ENCODE results near the gene GASK1A. TPM values are rescaled to one million over a fixed set of nuclear protein-coding genes. Genes with fewer than 3 reads are reported as not detected.

The GASK1A gene
- total RNA-seq, 2 donors from 2014 or later, result 8.8 to 16.8 TPM

GRCh38 chr3:43012174-43012573, 33.1 kb downstream of the GASK1A start:
- no peak for TF ChIP-seq POLR2A (IDR thresholded peaks at IDR 0.05)
- TF ChIP-seq CTCF (IDR thresholded peaks at IDR 0.05), result no peak
- H3K4me1 ChIP-seq, result no peaks in the 10 kb centered on the region
- H3K27ac ChIP-seq, result no peak overlapping the region
- H3K4me3 ChIP-seq, result no peak overlapping the region
- ATAC-seq (no peak), DNase-seq (no peak)
- H3K36me3 ChIP-seq (replicated peaks in 1 of 2; ENCODE audit: insufficient read depth in 1 of 2, low read depth in 2 of 2), result no peaks in the 10 kb centered on the region
- no peaks in the 10 kb centered on the region for H3K27me3 ChIP-seq
- no peaks in the 10 kb centered on the region for H3K9me3 ChIP-seq
- intact Hi-C loops (cut with DNase I), result no loop called here

GRCh38 chr3:43013256-43013655, 34.1 kb downstream of the GASK1A start:
- 68 to 85% methylated on average over 2 of the region's 2 CpGs for WGBS, 2 donors
- H3K27me3 ChIP-seq, result no peaks in the 10 kb centered on the region
- no peak for TF ChIP-seq POLR2A (IDR thresholded peaks at IDR 0.05)
- TF ChIP-seq CTCF (IDR thresholded peaks at IDR 0.05), result no peak
- no peaks in the 10 kb centered on the region for H3K4me1 ChIP-seq
- intact Hi-C loops (cut with DNase I), result no loop called here
- ATAC-seq (no peak), DNase-seq (no peak)
- H3K36me3 ChIP-seq (replicated peaks in 1 of 2; ENCODE audit: insufficient read depth in 1 of 2, low read depth in 2 of 2), result no peaks in the 10 kb centered on the region
- no peak overlapping the region for H3K4me3 ChIP-seq
- no peak overlapping the region for H3K27ac ChIP-seq
- no peaks in the 10 kb centered on the region for H3K9me3 ChIP-seq

DNA sequence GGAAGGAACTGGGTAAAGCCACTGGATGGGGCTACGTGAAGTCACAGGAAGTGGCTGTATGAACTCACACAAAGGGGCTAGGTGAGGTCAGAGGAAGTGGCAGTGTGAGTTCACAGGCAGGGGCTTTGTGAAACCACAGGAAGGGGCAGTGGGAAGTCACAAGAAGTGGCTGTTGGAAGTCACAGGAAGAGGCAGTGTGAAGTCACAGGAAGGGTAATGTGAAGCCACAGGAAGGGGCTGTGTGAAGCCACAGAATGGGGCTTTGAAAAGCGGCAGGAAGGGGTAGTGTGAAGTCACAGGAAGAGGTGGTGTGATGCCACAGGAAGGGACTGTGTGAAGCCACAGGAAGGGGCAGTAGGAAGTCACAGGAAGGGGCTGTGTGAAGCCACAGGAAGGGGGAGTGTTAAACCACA, 34.6 kb downstream of the GASK1A start:
- no peak for ATAC-seq
- no peaks in the 10 kb centered on the region for H3K9me3 ChIP-seq
- WGBS, 2 donors, result 64 to 80% methylated on average over 2 of the region's 2 CpGs
- no peaks in the 10 kb centered on the region for H3K27me3 ChIP-seq
- H3K27ac ChIP-seq, result no peak overlapping the region
- TF ChIP-seq CTCF (IDR thresholded peaks at IDR 0.05), result no peak
- H3K4me3 ChIP-seq, result no peak overlapping the region
- DNase-seq, result no peak
- H3K36me3 ChIP-seq (replicated peaks in 1 of 2; ENCODE audit: insufficient read depth in 1 of 2, low read depth in 2 of 2), result no peaks in the 10 kb centered on the region
- H3K4me1 ChIP-seq, result no peaks in the 10 kb centered on the region
- intact Hi-C loops (cut with DNase I), result no loop called here

DNA sequence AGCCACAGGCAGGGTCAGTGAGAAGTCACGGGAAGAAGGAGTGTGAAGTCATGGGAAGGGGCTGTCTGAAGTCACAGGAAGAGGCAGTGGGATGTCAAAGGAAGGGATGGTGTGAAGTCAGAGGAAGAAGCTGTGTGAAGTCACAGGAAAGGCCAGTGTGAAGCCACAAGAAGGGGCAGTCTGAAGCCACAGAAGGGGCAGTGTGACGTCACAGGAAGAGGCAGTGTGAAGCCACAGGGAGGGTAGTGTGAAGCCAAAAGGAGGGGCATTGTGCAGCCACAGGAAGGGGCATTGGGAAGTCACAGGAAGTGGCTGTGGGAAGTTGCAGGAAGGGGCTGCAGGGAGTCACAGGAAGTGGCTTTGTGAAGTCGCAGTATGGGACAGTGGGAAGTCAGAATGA, 35.1 kb downstream of the GASK1A start:
- intact Hi-C loops (cut with DNase I), result no loop called here
- no peak overlapping the region for H3K4me3 ChIP-seq
- ATAC-seq (no peak), DNase-seq (no peak)
- TF ChIP-seq CTCF (IDR thresholded peaks at IDR 0.05) (no peak), POLR2A (IDR thresholded peaks at IDR 0.05) (no peak)
- WGBS, 2 donors, result 72 to 86% methylated on average over 3 of the region's 3 CpGs
- H3K27me3 ChIP-seq, result no peaks in the 10 kb centered on the region
- no peak overlapping the region for H3K27ac ChIP-seq
- no peaks in the 10 kb centered on the region for H3K4me1 ChIP-seq
- no peaks in the 10 kb centered on the region for H3K36me3 ChIP-seq (replicated peaks in 1 of 2; ENCODE audit: insufficient read depth in 1 of 2, low read depth in 2 of 2)
- H3K9me3 ChIP-seq, result no peaks in the 10 kb centered on the region

DNA sequence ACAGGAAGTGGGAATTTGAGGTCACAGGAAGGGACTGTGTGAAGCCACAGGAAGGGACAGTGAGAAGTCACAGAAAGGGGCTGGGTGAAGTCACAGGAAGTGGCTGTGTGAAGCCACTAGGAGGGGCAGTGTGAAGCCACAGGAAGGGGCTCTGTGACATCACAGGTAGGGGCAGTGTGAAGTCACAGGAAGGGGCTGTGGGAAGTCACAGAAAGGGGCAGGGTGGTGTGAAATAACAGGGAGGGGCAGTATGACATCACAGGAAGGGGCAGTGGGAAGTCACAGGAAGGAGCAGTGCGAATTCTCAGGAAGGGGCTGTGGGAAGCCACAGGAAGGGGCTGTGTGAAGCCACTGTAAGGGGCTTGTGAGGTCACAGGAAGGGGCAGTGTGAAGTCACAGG, 35.8 kb downstream of the GASK1A start:
- intact Hi-C loops (cut with DNase I), result no loop called here
- Histone ChIP-seq H3K9me3 (no peaks in the 10 kb centered on the region), H3K4me1 (no peaks in the 10 kb centered on the region), H3K36me3 (replicated peaks in 1 of 2; ENCODE audit: insufficient read depth in 1 of 2, low read depth in 2 of 2) (no peaks in the 10 kb centered on the region), H3K27ac (no peak overlapping the region), H3K4me3 (no peak overlapping the region), H3K27me3 (no peaks in the 10 kb centered on the region)
- WGBS, 2 donors, result 43 to 76% methylated on average over 1 of the region's 1 CpG
- TF ChIP-seq POLR2A (IDR thresholded peaks at IDR 0.05) (no peak), CTCF (IDR thresholded peaks at IDR 0.05) (no peak)
- no peak for ATAC-seq
- DNase-seq, result no peak

Measured in body of pancreas (tissue), 4 donors.